ENCODE results near the gene MLXIP. TPM values are rescaled to one million over a fixed set of nuclear protein-coding genes. Genes with fewer than 3 reads are reported as not detected.
"Not testable (repeated sequence)": the region's sequence is repeated elsewhere in the genome, so short reads cannot be mapped to it uniquely, and the experiment has no call there.

MLXIP gene
- total RNA-seq, 1 donor from 2014 or later, result 59.2 TPM

- intact Hi-C loops (cut with micrococcal nuclease), result no loop called here
Measured at GRCh38 chr12:122094735-122095631, 16.4 kb downstream of the MLXIP start.

GRCh38 chr12:122096014-122096413 lies 17.5 kb downstream of the MLXIP start:
- intact Hi-C loops (cut with micrococcal nuclease), result no loop called here

- intact Hi-C loops (cut with micrococcal nuclease), result no loop called here
Measured at GRCh38 chr12:122096591-122097149, 18.1 kb downstream of the MLXIP start.

GRCh38 chr12:122097584-122097926 lies 19.0 kb downstream of the MLXIP start:
- intact Hi-C loops (cut with micrococcal nuclease), result no loop called here

GRCh38 chr12:122097927-122098756 lies 19.6 kb downstream of the MLXIP start:
- intact Hi-C loops (cut with micrococcal nuclease), result no loop called here

- intact Hi-C loops (cut with micrococcal nuclease), result loop anchor here (1.0 kb wide), 1 partner anchor 16 kb away; no protein-coding TSS in a partner anchor
Measured at GRCh38 chr12:122099280-122099749, 20.8 kb downstream of the MLXIP start.

- intact Hi-C loops (cut with micrococcal nuclease), result loop anchor here (1.0 kb wide), 1 partner anchor 17 kb away; no protein-coding TSS in a partner anchor
Measured at GRCh38 chr12:122099856-122100255, 21.3 kb downstream of the MLXIP start.

GRCh38 chr12:122100568-122100967 lies 22.0 kb downstream of the MLXIP start:
- intact Hi-C loops (cut with micrococcal nuclease), result no loop called here

GRCh38 chr12:122102331-122102730 lies 23.8 kb downstream of the MLXIP start:
- intact Hi-C loops (cut with micrococcal nuclease), result no loop called here

- intact Hi-C loops (cut with micrococcal nuclease), result no loop called here
Measured at GRCh38 chr12:122104844-122105243, 26.3 kb downstream of the MLXIP start.

GRCh38 chr12:122105496-122105895 lies 26.9 kb downstream of the MLXIP start:
- intact Hi-C loops (cut with micrococcal nuclease), result not testable (repeated sequence)

- intact Hi-C loops (cut with micrococcal nuclease), result no loop called here
Measured at GRCh38 chr12:122106843-122107242, 28.3 kb downstream of the MLXIP start.

GRCh38 chr12:122107261-122107660 lies 28.7 kb downstream of the MLXIP start:
- intact Hi-C loops (cut with micrococcal nuclease), result no loop called here

GRCh38 chr12:122111089-122111641 lies 32.6 kb downstream of the MLXIP start:
- intact Hi-C loops (cut with micrococcal nuclease), result no loop called here

GRCh38 chr12:122116707-122117535 lies 38.4 kb downstream of the MLXIP start:
- intact Hi-C loops (cut with micrococcal nuclease), result no loop called here

GRCh38 chr12:122117979-122118378 lies 39.4 kb downstream of the MLXIP start:
- intact Hi-C loops (cut with micrococcal nuclease), result no loop called here

GRCh38 chr12:122121341-122121740 lies 42.8 kb downstream of the MLXIP start:
- intact Hi-C loops (cut with micrococcal nuclease), result not testable (repeated sequence)

GRCh38 chr12:122121745-122122144 lies 43.2 kb downstream of the MLXIP start:
- intact Hi-C loops (cut with micrococcal nuclease), result loop anchor here (2.0 kb wide), 1 partner anchor 69 kb away; no protein-coding TSS in a partner anchor

GRCh38 chr12:122123051-122123760 lies 44.6 kb downstream of the MLXIP start:
- intact Hi-C loops (cut with micrococcal nuclease), result loop anchor here (1.0 to 2.0 kb wide), 3 partner anchors 45 to 69 kb away; partner anchors contain the start of gene MLXIP

GRCh38 chr12:122123761-122124145 lies 45.2 kb downstream of the MLXIP start:
- intact Hi-C loops (cut with micrococcal nuclease), result loop anchor here (1.0 to 2.0 kb wide), 3 partner anchors 45 to 69 kb away; partner anchors contain the start of gene MLXIP

Measured in T-helper 1 cell treated with Interleukin-12 subunit alpha and Interleukin-12 subunit beta and Interleukin-4 antibody, amounts not matched to agents 30 ng/mL and 1 ng/mL, for 36 hours (primary cell).